HG02759 (cell line): ENCODE measurements around the gene BTBD7.

Experiments
- ATAC-seq: cut with Tn5 transposase; IDR thresholded peaks from one replicate; pipeline ENCODE4 v1.9.1; 2021; ENCODE audit warnings: mild to moderate bottlenecking, moderate library complexity; ENCODE audit not compliant: unreplicated experiment

BTBD7 gene

GRCh38 chr14:93331002-93331727 lies 1.7 kb downstream of the BTBD7 start:
- no peak for ATAC-seq

GRCh38 chr14:93330609-93331000 lies 2.2 kb downstream of the BTBD7 start:
- no peak for ATAC-seq

GRCh38 chr14:93329965-93330608 lies 2.7 kb downstream of the BTBD7 start:
- no peak for ATAC-seq

GRCh38 chr14:93328546-93328945 lies 4.3 kb downstream of the BTBD7 start:
- ATAC-seq: no peak

- ATAC-seq: no peak
Measured at GRCh38 chr14:93326196-93326595, 6.6 kb downstream of the BTBD7 start.

- no peak for ATAC-seq
Measured at GRCh38 chr14:93323600-93324174, 9.1 kb downstream of the BTBD7 start.

- no peak for ATAC-seq
Measured at GRCh38 chr14:93322929-93323599, 9.8 kb downstream of the BTBD7 start.

GRCh38 chr14:93320489-93320888 lies 12.3 kb downstream of the BTBD7 start:
- no peak for ATAC-seq

GRCh38 chr14:93319958-93320357 lies 12.9 kb downstream of the BTBD7 start:
- ATAC-seq: no peak

GRCh38 chr14:93319494-93319893 lies 13.3 kb downstream of the BTBD7 start:
- no peak for ATAC-seq

- ATAC-seq: no peak
Measured at GRCh38 chr14:93318927-93319326, 13.9 kb downstream of the BTBD7 start.

- no peak for ATAC-seq
Measured at GRCh38 chr14:93317875-93318807, 14.7 kb downstream of the BTBD7 start.

GRCh38 chr14:93317210-93317874 lies 15.5 kb downstream of the BTBD7 start:
- no peak for ATAC-seq

GRCh38 chr14:93316716-93317115 lies 16.1 kb downstream of the BTBD7 start:
- ATAC-seq: no peak

GRCh38 chr14:93315575-93315974 lies 17.3 kb downstream of the BTBD7 start:
- ATAC-seq: no peak

- no peak for ATAC-seq
Measured at GRCh38 chr14:93311082-93311481, 21.8 kb downstream of the BTBD7 start.

GRCh38 chr14:93309427-93309966 lies 23.3 kb downstream of the BTBD7 start:
- ATAC-seq: no peak

- ATAC-seq: no peak
Measured at GRCh38 chr14:93308686-93309345, 24.0 kb downstream of the BTBD7 start.

GRCh38 chr14:93306812-93307211 lies 26.0 kb downstream of the BTBD7 start:
- ATAC-seq: no peak
